HepG2 (cell line): Measurements from ENCODE around the gene C14orf93. TPM values are rescaled to one million over a fixed set of nuclear protein-coding genes. Genes with fewer than 3 reads are reported as not detected.

Experiments used
- CREB3 ChIP-seq: sonication (generic); formaldehyde crosslinking; IDR thresholded peaks from 2 replicates; pipeline ENCODE4 v1.5.0; 2020; ENCODE audit warnings: missing genetic modification reagents
- CSRNP1 ChIP-seq: sonication (generic); formaldehyde crosslinking; IDR thresholded peaks from 2 replicates; pipeline ENCODE4 v1.8.1; 2023; ENCODE audit warnings: mild to moderate bottlenecking, missing genetic modification reagents
- ERF ChIP-seq: IDR thresholded peaks from 2 replicates; pipeline ENCODE4 v1.6.1; 2018; ENCODE audit warnings: missing biosample characterization, missing genetic modification reagents
- ETV6 ChIP-seq: sonication (generic); formaldehyde crosslinking; conservative IDR thresholded peaks from 2 replicates; pipeline ENCODE4 v1.4.0; 2020; ENCODE audit warnings: missing genetic modification reagents
- EZH2 ChIP-seq: conservative IDR thresholded peaks from 2 replicates; pipeline ENCODE4 v1.6.1; 2012; ENCODE audit warnings: mild to moderate bottlenecking, low read depth, low read length, moderate library complexity
- HNF4G ChIP-seq, 2 experiments: sonication (generic) in 1 of 2; formaldehyde crosslinking in 1 of 2; IDR thresholded peaks; 2 replicates each; pipeline versions ENCODE4 v1.4.0 to v1.6.1; 2011 to 2020; ENCODE audit warnings: borderline replicate concordance in 2 of 2, low read depth in 2 of 2, mild to moderate bottlenecking in 2 of 2, low read length in 1 of 2, missing genetic modification reagents in 1 of 2, moderate library complexity in 1 of 2
- SIX4 ChIP-seq: sonication (generic); formaldehyde crosslinking; IDR thresholded peaks from 2 replicates; pipeline ENCODE4 v1.4.0; 2020; ENCODE audit warnings: missing genetic modification reagents
- SPEN ChIP-seq: sonication (generic); formaldehyde crosslinking; IDR thresholded peaks from 2 replicates; pipeline ENCODE4 v1.5.1; 2020; ENCODE audit warnings: low read depth, mild to moderate bottlenecking, missing genetic modification reagents
- SRY ChIP-seq: sonication (generic); formaldehyde crosslinking; IDR thresholded peaks from 2 replicates; pipeline ENCODE4 v1.8.0; 2022; ENCODE audit warnings: mild to moderate bottlenecking, missing genetic modification reagents
- ZBTB43 ChIP-seq: sonication (generic); formaldehyde crosslinking; conservative IDR thresholded peaks from 2 replicates; pipeline ENCODE4 v1.4.0; 2020; ENCODE audit warnings: missing genetic modification reagents
- ZHX2 ChIP-seq, 2 experiments: sonication (generic) in 1 of 2; formaldehyde crosslinking in 1 of 2; IDR thresholded peaks; 2 replicates each; pipeline versions ENCODE4 v1.6.1 to v1.9.0; 2014 to 2022; ENCODE audit warnings: antibody characterized with exemption in 1 of 2, borderline replicate concordance in 1 of 2, inconsistent platforms in 1 of 2, low read depth in 1 of 2, missing genetic modification reagents in 1 of 2
- ZNF274 ChIP-seq: sonication (generic); formaldehyde crosslinking; IDR thresholded peaks from 2 replicates; pipeline ENCODE4 v1.5.1; 2020; ENCODE audit warnings: mild to moderate bottlenecking, missing genetic modification reagents
- ZNF652 ChIP-seq: IDR thresholded peaks from 2 replicates; pipeline ENCODE4 v1.6.1; 2016; ENCODE audit warnings: low read depth, borderline replicate concordance
- ZNF772 ChIP-seq: sonication (generic); formaldehyde crosslinking; IDR thresholded peaks from 2 replicates; pipeline ENCODE4 v1.5.0; 2020; ENCODE audit warnings: mild to moderate bottlenecking, missing genetic modification reagents
- polyA plus RNA-seq, 8 experiments: library from polyadenylated mRNA; depleted of rRNA in 3 of 8; stranded (reverse) in 7 of 8; unstranded in 1 of 8; fragments of >200 nt; fragmentation: Illumina TruSeq in 4 of 8; extraction: Trizol in 4 of 8; gene quantifications; 2 replicates each; pipeline versions ENCODE4 v1.2.1 to v1.2.3, GENCODE V29; 2011 to 2016; ENCODE audit warnings: low read depth in 4 of 8, missing spikeins in 1 of 8, mixed read lengths in 1 of 8; ENCODE audit not compliant: insufficient read depth in 1 of 8
- total RNA-seq, 5 experiments: library from RNA; depleted of rRNA; stranded (reverse); fragments of >200 nt; fragmentation: Illumina TruSeq; extraction: Trizol; gene quantifications; 2 replicates each; pipeline ENCODE4 v1.2.3, GENCODE V29; 2016; ENCODE audit warnings: low read depth in 1 of 5

Gene C14orf93
- total and polyA plus RNA-seq, 2 of the 13 experiments (the other 11 are each of a cell fraction or from before 2014, with no cell fraction given) = 11.4 to 22.5 TPM

GRCh38 chr14:22981090-22981875, 28.7 kb downstream of the C14orf93 start (continued):
- TF ChIP-seq HNF4G (IDR thresholded peaks at IDR 0.05; ENCODE audit: borderline replicate concordance, low read depth, low read length) = no peak
- TF ChIP-seq HNF4G (CRISPR knock-in tag; IDR thresholded peaks at IDR 0.05; ENCODE audit: borderline replicate concordance, low read depth) = no peak; the same call in 1 of the 2 replicates
- no peak for TF ChIP-seq ZNF652 (CRISPR knock-in tag)
- no peak for TF ChIP-seq CREB3 (CRISPR knock-in tag)
- peak; percentile 35; the same call in 1 of the 2 replicates for TF ChIP-seq ERF (CRISPR knock-in tag)
- TF ChIP-seq ETV6 (CRISPR knock-in tag) = no peak; the same call in 1 of the 2 replicates
- TF ChIP-seq ZNF772 = peak; percentile 88
- peak; percentile 87; the same call in 1 of the 2 replicates for TF ChIP-seq ZNF274 (CRISPR knock-in tag)
- no peak for TF ChIP-seq SIX4
- no peak for TF ChIP-seq EZH2
- TF ChIP-seq ZHX2 (IDR thresholded peaks at IDR 0.05; ENCODE audit: low read depth) = no peak
- TF ChIP-seq ZHX2 (CRISPR knock-in tag; IDR thresholded peaks at IDR 0.05; ENCODE audit: borderline replicate concordance) = no peak
- TF ChIP-seq SRY (CRISPR knock-in tag) = no peak
- TF ChIP-seq ZBTB43 (CRISPR knock-in tag) = no peak
- TF ChIP-seq SPEN (CRISPR knock-in tag) = peak; percentile 4; the same call in 1 of the 2 replicates
- TF ChIP-seq CSRNP1 (CRISPR knock-in tag) = no peak
